Skeletal muscle cell (primary cell): ENCODE measurements around the gene CMTM4.

Experiments used
- DNase-seq: peaks from one replicate; pipeline ENCODE4 v3.0.0-alpha.2; 2010; ENCODE audit warnings: low read depth
- H3K4me3 ChIP-seq: 2 replicates; pipeline ENCODE4 v1.5.1; 2011; ENCODE audit warnings: low read depth, mild to moderate bottlenecking, control low read depth, low read length, moderate library complexity

CMTM4 gene

GRCh38 chr16:66696669-66697630 lies at the start of gene CMTM4:
CMTM4 (minus strand) TSS chr16:66696743; CDS start chr16:66696525, 218 bp downstream.
- peak; percentile 49 for DNase-seq
- peak within 1 kb of the TSS; percentile 56 for H3K4me3 ChIP-seq

GRCh38 chr16:66746048-66746447 lies 49.5 kb upstream of the CMTM4 start:
- no peak for DNase-seq
- no peak overlapping the region for H3K4me3 ChIP-seq

- peak; percentile 64 for DNase-seq
- H3K4me3 ChIP-seq, result no peak overlapping the region
Observed at GRCh38 chr16:66741950-66742808, 45.6 kb upstream of the CMTM4 start.

DNA sequence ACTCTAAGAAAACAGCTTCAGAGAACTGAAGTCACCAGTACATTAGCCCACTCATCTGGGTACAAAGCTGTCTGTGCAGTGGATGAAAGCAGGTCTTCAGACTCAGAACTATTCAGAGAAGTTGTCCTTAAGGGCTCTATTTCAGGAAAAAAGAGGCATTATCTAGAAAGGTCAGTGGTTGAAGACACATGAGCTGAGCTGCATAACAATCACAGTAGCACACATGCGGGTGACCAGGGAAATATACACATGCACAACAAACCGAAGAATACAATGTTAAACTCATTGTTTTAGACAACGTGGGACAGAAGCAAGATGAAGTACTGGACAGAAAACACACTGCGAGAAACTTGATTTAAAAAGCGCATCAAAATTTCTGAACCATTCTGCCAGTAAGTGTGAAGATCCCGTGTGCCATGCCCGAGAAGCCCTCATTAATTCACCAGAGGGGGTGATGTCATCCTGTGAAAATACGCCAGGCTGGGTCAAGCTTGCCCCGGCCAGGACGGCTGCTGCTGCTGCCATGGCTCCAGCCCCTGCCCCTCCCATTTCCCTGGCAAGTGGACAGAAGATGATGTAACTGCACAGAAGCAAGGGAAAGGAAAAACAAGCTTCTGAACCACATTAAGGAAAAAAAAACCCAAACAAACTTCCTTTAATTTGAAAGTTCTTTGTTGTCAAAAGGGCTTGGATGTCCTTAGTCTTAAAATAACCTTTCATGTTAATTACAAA lies 44.8 kb upstream of the CMTM4 start:
- peak; percentile 80 for DNase-seq
- H3K4me3 ChIP-seq, result no peak overlapping the region

DNA sequence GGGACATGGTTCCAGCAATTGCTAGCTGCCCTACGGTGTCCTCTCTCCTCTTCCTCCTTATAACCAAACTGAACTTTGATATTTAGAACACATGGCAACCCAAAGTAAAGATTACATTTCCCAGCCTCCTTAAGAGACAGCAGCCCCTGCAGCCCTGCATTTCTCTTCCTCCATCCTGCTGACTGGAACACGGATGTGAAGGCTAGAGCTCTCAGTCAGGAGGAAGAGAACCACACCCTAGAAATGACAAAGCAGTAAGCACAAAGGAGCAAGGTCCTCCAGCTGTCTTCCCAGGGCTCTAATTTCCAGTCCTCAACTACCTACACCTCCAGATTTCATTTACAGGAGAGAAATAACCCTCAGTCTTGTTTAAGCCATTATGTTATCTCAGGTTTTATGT lies 44.0 kb upstream of the CMTM4 start:
- H3K4me3 ChIP-seq, result no peak overlapping the region
- no peak for DNase-seq

DNA sequence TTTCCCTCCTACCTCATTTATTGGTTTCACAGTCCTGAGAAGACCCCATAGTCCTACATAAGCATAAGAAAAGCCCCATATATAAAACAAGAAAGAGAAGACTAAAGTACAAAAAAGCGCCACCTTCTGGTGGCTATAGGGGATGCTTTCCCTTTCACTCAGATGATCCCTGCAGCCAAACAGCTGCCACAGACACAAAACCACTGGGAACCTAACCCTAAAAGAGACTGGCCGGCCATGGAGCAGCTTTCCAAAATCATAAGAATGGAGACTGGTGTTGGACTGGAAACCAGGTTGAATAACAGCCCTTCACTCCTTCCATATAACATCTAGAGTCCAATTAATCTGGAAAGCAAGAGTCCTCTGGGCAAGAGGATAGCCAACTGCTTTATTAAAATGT lies 43.5 kb upstream of the CMTM4 start:
- no peak overlapping the region for H3K4me3 ChIP-seq
- no peak for DNase-seq

- DNase-seq, result no peak
Observed at GRCh38 chr16:66735891-66736290, 39.3 kb upstream of the CMTM4 start.

GRCh38 chr16:66731101-66731500 lies 34.6 kb upstream of the CMTM4 start:
- no peak overlapping the region for H3K4me3 ChIP-seq

More at GRCh38 chr16:66735891-66736290, 39.3 kb upstream of the CMTM4 start:
- no peak overlapping the region for H3K4me3 ChIP-seq

GRCh38 chr16:66728804-66729203 lies 32.3 kb upstream of the CMTM4 start:
- no peak for DNase-seq
- no peak overlapping the region for H3K4me3 ChIP-seq

More at GRCh38 chr16:66731101-66731500, 34.6 kb upstream of the CMTM4 start:
- no peak for DNase-seq

GRCh38 chr16:66728117-66728787 lies 31.7 kb upstream of the CMTM4 start:
- DNase-seq, result no peak
- no peak overlapping the region for H3K4me3 ChIP-seq

- no peak overlapping the region for H3K4me3 ChIP-seq
- DNase-seq, result no peak
Observed at GRCh38 chr16:66720766-66721165, 24.2 kb upstream of the CMTM4 start.

DNA sequence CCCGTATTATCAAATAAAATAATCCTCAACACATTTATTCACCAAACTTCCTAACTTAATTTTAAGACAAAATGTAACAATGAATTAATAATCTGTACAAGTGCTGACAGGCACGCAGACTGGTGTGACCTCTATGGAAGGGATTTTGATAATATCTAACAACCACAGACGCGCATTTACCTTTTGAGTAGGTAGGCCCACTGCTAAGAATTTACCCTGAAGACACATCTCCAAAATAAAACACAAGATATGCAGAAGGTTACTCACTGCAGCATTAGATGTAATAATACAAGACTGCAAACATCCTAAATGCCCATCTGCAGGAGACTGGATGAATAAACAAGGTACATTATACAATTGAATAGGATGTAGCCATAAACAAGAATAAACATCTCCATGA lies 22.7 kb upstream of the CMTM4 start:
- no peak overlapping the region for H3K4me3 ChIP-seq
- DNase-seq, result no peak

GRCh38 chr16:66717776-66718175 lies 21.2 kb upstream of the CMTM4 start:
- no peak for DNase-seq
- H3K4me3 ChIP-seq, result no peak overlapping the region

- H3K4me3 ChIP-seq, result no peak overlapping the region
- peak; percentile 43 for DNase-seq
Observed at GRCh38 chr16:66717112-66717675, 20.7 kb upstream of the CMTM4 start.

- no peak for DNase-seq
- no peak overlapping the region for H3K4me3 ChIP-seq
Observed at GRCh38 chr16:66714654-66715307, 18.2 kb upstream of the CMTM4 start.

DNA sequence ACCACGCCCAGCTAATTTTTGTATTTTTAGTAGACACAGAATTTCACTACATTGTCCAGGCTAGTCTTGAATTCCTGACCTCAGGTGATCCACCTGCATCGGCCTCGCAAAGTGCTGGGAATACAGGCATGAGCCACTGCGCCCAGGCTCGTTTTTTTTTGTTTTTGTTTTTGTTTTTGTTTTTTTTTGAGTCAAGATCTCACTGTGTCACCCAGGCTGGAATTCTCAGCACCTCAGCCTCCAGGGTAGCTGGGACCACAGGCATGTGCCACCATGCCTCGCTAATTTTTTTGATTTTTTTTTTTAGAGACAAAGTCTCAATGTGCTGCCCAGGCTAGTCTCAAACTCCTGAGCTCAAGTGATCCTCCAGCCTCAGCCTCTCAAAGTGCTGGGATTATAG lies 17.5 kb upstream of the CMTM4 start:
- no peak overlapping the region for H3K4me3 ChIP-seq
- no peak for DNase-seq

DNA sequence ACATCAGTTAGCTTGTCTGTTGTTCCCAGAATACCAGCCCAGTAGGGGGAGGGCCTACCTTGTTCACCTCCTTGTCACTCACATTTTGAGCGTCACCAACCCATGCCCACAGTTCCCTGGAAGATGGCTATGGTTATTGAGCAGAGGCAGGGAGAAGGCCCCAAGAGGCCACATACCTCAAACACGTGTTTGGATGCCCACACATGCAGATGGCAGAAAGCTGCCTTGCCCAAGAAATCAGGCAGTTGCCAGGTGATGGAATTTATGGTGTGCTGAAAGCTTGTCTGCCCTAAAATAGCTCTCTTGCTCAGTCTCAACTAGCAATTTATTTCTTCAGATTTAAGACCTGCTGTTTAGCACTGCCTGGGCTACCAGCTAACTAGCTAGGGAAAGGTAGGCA lies 16.5 kb upstream of the CMTM4 start:
- no peak for DNase-seq
- no peak overlapping the region for H3K4me3 ChIP-seq

GRCh38 chr16:66712512-66712911 lies 16.0 kb upstream of the CMTM4 start:
- DNase-seq, result no peak
- H3K4me3 ChIP-seq, result no peak overlapping the region
